ENCODE data around the gene NDUFA7.
A peak's percentile ranks its signal among the peaks of the same experiment; 100 is the strongest.
"Not testable (repeated sequence)": the region's sequence is repeated elsewhere in the genome, so short reads cannot be mapped to it uniquely, and the experiment has no call there.

The NDUFA7 gene

DNA sequence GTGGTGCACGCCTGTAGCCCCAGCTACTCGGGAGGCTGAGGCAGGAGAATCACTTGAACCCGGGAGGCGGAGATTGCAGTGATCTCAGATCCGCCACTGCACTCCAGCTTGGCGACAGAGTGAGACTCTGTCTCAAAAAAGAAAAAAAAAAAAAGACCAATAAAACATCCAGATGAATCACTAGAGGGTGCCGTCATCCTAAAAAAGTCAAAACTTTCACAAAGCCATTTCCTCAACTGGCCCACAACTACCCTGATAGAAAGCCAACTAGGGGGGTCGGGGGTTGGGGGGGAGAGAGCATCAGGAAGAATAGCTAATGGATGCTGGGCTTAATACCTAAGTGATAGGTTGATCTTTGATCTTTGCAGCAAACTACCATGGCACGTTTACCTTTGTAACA, 2.3 kb downstream of the NDUFA7 start:
- DNase-seq = not testable (repeated sequence)

DNA sequence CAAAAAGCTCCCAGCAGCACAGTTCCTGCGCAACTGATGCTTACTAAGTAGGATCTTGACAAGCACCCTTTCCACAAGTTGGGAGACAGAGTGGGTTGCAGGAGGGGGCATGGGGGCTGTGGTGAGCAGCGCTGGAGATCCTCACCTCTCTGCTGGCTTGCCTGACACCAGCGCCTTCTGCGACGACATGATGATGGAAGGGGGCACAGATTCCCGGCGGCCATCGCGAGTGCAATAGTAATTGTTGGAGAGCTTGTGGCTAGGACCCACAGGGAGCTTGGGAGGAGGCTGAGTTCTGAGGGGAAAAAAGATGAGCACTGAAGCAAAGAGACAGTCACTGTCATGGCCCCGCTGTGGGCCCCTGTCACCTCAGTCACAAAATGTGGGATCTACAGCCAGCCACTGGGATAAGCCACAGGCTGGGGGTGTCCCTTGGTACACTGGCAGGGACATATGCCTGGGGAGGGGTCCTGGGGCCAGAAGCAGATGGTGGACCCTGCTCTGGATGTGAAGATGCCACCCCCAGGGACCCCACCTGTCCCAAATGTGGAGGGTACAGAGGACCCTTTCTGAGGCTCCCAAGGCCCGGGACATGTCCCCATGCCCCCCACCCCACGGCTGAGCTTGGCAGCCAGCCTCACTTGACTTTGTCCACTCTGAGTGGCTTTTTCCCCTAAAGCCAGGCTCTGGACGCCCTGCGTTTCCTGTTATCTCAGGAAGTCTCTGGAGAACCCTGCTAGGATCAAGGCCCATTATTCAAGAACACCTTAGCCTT, 4.6 kb downstream of the NDUFA7 start:
- DNase-seq = no peak

DNA sequence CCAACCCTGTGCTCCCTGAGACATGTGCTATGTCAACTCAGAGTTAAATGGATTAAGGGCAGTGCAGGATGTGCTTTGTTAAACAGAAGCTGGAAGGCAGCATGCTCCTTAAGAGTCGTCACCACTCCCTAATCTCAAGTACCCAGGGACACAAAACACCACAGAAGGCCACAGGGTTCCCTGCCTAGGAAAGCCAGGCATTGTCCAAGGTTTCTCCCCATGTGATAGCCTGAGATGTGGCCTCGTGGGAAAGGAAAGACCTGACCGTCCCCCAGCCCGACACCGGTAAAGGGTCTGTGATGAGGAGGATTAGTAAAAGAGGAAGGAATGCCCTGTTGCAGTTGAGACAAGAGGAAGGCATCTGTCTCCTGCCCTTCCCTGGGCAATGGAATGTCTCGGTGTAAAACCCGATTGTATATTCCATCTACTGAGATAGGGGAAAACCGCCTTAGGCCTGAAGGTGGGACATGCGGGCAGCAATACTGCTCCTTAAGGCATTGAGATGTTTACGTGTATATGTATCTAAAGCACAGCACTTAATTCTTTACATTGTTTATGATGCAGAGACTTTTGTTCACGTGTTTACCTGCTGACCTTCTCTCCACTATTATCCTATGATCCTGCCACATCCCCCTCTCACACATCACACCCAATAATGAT, 6.1 kb downstream of the NDUFA7 start:
- not testable (repeated sequence) for DNase-seq

DNA sequence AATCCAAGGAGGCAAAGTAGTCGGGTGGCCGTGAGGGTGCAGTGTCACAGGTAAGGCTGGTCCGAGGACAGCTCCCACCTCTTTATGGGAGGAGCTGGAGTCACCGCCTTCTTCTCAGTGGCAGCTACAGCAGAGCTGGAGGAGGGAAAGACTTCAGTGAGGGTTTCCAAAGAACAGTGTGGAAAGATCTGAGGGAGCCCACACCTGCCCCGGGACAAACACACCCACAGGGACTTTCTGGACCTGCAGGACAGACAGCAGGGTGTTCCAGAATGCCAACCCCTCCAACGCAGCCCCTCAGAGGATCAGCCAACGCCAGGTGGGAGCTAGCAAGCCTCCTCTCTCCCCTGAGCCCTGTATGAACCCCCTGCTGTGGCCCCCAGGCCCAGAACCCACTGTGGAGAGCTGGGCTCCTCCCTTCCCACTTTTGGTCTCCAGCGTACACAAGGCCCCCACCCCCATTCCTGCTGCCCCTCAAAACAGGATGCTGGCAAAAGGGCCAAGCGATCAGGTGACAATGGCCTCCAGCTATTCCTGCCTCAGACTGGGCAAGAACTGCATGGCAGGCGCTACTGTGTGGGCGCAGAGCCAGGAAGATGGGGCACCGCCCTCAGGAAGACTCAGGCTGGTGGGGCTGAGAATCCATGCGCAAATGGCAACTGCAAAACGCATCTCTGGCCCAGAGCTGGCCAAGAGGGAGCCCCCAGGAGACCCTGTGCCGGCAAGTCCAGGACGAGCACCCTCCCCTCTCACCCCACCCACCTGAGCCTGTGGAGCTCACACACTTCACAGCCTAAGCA, 9.5 kb downstream of the NDUFA7 start:
- no peak for DNase-seq

DNA sequence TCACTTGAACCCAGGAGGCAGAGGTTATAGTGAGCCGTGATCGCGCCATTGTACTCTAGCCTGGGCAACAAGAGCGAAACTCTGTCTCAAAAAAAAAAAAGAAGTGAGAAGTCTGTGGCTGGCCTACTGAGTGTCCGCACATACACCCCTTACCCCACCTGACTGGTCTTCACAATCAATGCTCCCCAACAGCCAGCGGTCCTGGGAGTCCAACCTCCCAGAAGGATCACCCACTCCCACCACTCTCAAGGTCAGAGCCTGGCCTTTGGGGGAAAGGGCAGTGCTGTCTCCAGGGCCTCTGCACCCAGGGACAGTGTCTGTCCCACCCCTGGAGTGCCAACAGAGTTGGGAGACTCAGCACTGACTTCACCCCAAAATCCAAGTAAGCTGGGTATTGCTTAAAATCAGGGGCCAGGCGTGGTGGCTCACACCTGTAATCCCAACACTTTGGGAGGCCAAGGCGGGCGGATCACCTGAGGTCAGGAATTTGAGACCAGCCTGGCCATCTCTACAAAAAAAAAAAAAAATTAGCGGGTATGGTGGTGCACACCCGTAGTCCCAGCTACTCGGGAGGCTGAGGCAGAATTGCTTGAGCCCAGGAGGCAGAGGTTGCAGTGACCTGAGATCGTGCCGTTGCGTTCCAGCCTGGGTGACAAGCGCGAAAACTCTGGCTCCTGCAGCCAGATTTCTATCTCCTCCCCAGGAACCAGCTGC, 10.7 kb downstream of the NDUFA7 start:
- no peak for DNase-seq

DNA sequence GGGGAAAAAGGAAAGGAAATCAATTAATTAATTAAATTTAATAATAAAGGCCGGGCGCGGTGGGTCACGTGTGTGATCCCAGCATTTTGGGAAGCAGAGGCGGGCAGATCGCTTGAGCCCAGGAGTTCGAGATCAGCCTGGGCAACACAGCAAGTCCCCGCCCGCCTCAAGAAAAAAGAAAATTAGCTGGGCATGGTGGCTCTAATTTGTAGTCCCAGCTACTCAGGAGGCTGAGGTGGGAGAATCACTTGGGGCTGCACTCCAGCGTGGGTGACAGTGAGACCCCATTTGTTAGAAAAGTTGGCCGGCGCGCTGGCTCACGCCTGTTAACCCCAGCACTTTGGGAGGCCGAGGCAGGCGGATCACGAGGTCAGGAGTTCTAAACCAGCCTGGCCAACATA, 12.3 kb downstream of the NDUFA7 start:
- DNase-seq = no peak

DNA sequence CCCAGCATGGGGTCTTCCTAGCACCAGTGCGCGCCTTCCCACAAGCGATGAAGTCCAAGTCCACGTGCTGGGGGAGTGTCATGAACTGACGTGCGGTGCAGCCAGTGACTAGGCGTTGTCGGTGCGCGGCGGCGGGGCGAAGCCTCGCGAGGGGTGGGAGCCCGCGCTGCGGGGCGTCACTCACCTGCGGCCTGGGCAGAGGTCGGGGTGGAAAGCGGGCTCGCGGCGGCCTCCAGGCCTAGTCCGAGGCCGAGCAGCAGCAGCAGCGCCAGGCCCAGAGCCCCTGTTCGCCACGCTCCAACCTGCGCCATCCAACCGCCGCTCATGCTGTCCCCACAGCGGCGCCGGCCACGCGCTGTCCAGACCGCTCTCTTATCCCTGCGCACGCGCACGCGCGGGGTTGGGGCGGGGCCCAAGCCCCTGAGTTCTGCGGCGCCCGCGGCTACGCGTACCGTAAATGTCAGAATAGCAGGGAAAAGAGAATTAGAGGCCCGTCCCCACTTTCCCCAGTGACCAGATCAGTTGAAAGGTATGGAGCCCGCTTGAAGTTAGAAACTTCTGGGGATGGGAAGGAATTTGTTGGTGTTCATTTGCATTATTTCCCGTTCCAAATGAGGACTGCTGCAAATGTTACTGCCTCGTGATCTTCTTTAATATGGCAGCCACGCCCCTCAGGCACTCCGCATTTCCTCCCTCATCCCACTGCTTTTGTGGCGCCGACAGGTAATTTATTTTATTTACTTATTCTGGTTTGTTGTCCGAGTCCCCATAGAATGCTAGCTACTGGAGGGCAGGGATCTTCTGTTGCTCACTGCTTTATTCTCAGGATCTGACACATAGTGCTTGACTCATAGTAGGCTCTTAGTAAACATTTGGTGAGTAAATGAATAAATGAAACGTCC, 13.0 kb downstream of the NDUFA7 start, which contains the start of gene CD320:
TSS of gene CD320 (minus strand) at position 394 of the 902 bp plus-strand sequence. CDS start at position 326, 68 bp downstream.
- peak; percentile 82 for DNase-seq

DNA sequence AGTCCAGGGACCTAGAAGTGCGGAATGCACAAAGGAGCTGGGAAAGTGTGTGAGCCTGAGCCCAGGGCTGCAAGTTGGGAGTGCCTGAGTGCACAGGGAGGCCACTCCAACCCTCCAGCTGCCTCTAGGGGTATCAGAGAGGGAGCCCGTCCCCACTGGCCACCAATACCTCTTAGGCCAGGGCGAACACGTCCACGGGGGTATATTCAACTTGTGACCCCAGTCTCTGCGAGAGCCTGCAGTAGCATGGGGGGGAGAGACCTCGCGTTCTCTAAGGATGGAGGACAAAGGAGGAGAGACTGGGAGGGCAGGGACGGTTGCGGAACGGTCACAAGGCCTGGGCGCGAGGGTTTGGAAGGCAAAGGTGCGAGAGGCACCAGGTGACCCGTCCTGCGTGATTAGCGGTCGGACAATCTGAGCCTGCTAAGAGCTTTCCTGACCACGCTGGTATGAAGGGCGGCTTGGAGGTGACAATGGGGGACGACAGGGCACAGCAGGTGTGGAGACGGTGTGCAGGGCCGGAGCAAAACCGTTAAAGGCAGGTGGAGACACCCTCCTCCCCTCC, 13.7 kb downstream of the NDUFA7 start:
- DNase-seq = no peak

DNA sequence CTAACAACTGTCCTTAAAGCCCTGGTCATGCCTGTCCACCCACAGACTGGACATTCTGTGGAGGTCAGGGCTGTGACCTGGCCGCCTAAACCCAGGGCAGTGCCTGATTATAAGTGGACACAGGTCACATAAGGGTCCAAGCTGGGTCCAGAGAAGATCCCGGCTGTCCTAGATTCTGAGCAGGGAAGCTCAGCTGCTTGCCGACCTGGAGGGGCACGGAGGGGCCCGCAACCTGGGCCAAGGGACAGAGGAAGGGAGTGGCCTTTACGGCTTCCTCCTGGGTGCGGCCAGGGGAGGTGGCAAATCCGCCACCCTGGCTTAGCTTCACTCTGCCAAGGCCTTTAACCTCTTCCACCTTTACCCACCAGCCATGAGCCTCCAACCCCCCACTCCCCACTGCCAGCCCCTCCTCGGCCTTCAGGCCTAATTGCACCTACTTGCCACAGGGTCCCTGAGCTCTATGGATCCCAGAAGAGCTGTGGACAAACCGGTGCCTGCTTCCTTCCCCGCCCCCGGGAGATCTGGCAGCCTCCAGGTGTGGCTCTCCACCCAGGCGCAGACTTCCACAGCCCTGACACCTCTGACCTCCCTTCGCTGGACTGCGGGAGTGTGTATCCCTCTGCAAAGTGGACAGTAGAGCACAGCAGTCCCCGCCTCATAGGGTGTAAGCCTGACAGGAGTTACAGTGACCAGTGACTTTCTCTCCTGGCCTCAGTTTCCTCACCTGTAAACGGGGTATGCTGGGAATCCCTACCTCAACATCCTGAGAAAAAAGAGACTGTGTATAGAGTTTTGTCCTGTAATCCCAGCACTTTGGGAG, 14.7 kb downstream of the NDUFA7 start:
- no peak for DNase-seq

DNA sequence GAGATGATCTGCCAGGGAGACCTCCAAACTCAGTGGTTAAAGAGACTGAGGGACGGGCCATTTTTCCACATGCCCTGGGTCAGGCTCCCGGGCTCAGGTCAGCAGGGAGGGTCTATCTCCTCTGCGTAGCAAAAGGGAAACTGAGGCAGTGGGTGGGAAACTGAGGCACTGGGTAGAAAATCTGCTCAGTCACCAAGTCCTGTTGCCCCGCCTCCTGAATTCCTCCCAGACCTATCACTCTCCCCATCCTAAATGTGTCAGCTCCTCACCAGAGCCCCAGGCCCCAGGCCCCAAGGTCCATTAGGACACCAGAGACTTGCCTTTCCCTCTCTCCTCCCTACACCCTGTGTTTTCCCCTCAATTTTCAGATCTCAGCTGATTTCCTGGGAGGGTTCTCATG, 15.4 kb downstream of the NDUFA7 start:
- no peak for DNase-seq

DNA sequence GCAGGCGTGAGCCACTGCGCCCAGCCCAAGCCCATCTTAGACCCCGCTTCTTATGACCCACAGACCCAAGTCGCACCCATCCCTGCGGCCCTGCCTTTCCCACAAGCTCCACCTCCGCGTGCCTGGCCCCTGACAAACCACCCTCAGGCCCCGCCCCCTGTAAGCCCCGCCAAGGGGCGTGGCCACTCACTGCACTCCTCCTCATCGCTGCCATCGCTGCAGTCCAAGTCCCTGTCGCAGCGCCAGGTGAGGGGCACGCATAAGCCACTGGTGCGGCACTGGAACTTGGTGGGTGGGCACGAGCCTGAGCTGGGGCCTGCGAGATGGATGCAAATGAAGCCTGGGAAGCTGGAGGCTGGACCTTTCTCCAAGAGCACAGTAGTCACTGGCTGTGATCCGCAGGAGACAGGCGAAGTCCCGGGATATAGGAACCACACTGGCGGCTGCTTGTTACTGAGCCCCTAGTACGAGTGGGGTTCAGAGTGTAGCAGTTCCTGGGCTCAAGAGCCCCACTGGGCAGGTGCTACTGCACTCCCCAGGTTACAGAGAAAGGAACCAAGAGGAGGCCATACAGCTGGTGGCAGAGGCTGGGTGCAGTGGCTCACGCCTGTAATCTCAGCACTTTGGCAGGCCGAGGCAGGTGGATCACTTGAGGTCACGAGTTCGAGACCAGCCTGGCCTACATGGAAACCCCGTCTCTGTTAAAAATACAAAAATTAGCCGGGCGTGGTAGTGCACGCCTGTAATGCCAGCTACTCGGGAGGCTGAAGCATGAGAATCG, 16.1 kb downstream of the NDUFA7 start:
- DNase-seq = no peak

DNA sequence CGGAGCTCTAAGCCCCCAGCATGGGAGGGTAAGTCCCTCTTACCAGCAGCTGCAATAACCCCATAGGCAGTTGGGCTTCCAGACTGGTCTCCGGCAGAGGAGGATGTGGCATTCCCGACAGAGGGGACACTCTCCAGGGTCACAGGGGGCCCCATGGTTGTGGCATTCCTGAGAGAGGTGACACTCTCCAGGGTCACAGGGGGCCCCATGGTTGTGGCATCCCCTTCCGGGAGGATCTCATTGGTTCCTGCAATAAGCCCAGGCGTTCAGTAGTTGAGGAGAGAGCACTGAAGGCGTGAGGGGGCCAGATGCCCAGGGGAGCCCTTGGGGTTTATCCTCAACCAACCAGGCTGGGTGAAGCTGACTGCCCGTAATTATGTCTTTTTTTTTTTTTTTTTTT, 18.4 kb downstream of the NDUFA7 start:
- DNase-seq = no peak

DNA sequence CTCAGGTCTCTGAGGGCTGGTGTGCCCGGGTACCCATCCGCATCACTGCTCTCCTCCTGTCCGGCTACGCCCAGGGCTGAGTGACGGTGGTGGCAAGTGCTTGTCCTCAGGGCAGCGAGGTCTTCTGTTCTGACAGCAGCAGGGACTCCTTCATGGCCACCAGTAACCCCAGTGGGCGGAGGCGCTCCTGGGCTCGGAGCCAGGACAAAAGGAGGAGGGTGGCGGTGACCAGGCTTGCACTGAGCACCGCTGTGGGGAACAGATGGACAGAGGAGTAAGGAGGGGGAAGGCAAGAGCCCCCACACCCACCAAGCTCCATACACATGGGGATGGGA, 18.9 kb downstream of the NDUFA7 start:
- no peak for DNase-seq

DNA sequence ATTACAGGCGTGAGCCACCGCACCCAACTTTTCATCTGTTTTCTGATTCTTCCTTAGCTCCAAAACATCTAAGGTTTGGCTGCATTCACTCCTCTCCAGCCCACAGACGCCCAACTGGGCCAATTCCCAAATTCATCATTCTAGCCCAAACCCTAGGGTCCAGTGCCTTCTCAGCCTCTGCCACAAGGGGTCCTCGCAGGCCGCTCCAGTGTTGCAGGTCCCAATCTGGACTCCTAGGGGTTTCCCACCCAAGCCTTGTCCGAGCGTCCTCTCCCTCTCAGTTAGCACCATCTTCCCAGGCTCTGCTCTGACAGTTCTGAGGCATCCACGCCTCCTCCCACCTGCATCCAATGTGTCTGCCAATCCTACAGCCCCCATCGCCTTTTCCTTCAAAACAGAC, 29.8 kb downstream of the NDUFA7 start:
- not testable (repeated sequence) for DNase-seq

DNA sequence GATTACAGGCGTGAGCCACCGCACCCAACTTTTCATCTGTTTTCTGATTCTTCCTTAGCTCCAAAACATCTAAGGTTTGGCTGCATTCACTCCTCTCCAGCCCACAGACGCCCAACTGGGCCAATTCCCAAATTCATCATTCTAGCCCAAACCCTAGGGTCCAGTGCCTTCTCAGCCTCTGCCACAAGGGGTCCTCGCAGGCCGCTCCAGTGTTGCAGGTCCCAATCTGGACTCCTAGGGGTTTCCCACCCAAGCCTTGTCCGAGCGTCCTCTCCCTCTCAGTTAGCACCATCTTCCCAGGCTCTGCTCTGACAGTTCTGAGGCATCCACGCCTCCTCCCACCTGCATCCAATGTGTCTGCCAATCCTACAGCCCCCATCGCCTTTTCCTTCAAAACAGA, 44.7 kb downstream of the NDUFA7 start:
- not testable (repeated sequence) for DNase-seq

DNA sequence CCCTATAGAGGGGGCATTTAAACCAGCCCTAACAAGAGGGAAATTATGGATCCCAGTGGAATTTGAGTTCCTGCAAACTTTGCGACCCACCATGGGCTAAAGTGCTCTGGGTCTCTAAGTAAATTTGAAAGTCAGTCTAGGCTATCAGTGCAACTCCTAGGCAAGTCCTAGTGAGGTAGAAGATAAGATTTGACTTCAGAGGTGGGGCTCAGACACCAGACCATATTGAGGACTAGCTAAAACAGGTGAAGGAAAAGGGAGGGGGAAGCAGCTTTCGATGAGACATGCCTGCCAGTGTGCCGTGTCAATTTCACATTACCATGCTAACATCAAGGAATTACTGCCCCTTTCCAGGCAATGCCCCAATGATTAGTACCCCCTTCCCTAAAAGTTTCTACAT, 51.5 kb downstream of the NDUFA7 start:
- DNase-seq = no peak

DNA sequence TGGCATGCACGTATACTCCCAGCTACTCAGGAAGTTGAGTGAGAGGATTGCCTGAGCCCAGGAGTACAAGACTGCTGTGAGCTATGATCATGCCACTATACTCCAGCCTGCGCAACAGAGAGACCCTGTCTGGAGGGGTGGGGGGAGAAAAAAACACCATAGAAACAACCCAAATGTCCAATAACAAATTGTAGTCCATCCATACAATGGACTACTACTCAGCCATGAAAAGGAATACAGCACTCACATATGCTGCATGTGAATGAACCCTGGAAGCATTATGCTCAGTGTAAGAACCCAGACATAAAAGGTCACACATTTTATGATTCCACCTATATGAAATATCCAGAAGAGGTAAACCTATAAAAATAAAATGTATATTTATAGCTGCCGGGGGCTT, 55.3 kb downstream of the NDUFA7 start:
- no peak for DNase-seq

DNA sequence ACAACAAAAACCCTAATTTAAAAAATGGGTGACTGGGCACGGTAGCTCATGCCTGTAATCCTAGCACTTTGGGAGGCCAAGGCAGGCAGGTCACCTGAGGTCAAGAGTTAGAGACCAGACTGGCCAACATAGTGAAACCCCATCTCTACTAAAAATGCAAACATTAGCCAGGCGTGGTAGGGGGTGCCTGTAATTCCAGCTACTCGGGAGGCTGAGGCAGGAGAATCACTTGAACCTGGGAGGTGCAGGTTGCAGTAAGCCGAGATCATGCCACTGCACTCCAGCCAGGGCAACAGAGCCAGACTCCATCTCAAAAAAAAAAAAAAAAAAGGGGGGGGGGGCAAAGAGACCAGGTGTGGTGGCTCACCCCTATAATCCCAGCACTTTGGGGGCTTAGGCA, 56.9 kb downstream of the NDUFA7 start:
- not testable (repeated sequence) for DNase-seq

DNA sequence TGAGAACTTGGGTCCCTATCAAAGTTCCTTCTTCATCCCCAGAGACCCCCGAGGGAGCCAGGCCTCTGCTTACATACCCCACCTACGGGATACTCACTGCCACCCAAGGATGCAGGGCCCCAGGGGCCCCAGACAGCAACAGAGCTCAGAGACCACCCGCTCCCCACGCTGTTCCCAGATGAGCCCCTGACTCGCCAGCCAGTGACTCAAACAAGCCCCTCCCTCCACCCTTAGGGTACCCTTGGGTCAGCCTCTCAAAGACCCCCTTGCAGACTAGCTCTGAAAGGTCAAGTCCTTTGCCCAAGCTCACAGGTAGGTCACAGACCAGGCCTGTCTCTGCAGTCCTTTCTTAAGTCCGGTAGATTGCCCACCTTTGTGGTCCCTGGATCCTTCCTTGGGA, 58.7 kb downstream of the NDUFA7 start:
- no peak for DNase-seq

DNA sequence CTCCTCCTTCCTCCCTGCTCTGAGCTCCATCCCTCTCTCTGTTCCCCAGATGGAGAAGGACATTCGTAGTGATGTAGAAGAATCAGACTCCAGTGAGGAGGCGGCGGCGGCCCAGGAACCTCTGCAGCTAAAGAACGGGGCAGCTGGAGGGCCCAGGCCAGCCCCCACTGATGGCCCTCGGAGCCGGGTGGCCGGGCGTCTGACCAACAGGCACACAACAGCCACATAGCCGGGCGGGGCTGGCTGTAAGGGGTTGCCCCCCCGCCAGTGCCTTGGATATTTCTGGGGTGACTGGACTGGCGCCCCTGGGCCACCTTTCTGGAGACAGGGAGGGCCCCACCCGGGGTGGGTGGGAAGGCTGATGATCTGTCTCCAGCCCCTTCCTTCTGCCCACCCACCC, 59.3 kb downstream of the NDUFA7 start:
- no peak for DNase-seq
